ENCODE measurements around the gene KIF15. TPM values are rescaled to one million over a fixed set of nuclear protein-coding genes. Genes with fewer than 3 reads are reported as not detected.
"Not testable (repeated sequence)": the region's sequence is repeated elsewhere in the genome, so short reads cannot be mapped to it uniquely, and the experiment has no call there.

The KIF15 gene, protein sequence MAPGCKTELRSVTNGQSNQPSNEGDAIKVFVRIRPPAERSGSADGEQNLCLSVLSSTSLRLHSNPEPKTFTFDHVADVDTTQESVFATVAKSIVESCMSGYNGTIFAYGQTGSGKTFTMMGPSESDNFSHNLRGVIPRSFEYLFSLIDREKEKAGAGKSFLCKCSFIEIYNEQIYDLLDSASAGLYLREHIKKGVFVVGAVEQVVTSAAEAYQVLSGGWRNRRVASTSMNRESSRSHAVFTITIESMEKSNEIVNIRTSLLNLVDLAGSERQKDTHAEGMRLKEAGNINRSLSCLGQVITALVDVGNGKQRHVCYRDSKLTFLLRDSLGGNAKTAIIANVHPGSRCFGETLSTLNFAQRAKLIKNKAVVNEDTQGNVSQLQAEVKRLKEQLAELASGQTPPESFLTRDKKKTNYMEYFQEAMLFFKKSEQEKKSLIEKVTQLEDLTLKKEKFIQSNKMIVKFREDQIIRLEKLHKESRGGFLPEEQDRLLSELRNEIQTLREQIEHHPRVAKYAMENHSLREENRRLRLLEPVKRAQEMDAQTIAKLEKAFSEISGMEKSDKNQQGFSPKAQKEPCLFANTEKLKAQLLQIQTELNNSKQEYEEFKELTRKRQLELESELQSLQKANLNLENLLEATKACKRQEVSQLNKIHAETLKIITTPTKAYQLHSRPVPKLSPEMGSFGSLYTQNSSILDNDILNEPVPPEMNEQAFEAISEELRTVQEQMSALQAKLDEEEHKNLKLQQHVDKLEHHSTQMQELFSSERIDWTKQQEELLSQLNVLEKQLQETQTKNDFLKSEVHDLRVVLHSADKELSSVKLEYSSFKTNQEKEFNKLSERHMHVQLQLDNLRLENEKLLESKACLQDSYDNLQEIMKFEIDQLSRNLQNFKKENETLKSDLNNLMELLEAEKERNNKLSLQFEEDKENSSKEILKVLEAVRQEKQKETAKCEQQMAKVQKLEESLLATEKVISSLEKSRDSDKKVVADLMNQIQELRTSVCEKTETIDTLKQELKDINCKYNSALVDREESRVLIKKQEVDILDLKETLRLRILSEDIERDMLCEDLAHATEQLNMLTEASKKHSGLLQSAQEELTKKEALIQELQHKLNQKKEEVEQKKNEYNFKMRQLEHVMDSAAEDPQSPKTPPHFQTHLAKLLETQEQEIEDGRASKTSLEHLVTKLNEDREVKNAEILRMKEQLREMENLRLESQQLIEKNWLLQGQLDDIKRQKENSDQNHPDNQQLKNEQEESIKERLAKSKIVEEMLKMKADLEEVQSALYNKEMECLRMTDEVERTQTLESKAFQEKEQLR (N-terminal part only)
- total RNA-seq = 9.5 TPM

DNA sequence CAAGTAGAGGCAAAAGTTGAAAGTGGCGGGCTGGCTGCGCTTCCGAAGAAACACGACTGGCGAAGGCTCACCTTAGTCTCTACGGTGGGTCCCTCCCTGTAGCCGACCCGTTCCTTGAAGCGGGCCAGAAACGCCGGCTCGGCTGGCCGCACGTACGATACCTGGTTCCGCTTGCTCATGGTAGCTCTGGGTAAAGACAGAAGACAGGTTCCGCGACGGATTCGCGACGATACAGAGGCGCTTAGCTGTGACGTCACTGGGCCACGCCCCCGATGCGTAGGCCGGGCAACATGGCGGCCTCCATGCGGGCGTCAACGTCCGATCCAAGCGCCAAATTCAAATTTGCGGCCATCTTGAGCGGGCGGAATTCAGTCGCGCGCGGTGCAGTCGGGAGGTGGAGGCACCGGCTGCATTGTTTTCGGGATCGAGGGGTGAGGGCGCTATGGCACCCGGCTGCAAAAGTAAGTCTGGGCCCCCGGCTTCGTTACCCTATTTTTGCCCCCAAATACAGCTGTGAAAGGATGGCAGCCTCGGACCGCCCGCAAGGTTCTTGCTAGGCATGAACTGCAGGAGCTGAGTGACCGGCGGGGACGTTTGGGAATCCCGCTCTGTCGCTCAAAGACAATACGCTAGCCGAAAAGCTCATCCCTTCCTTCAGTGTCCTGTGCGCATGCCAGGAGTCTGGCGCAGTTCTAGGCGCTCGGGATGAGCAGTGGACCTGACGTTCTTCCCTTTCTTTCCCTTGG lies at the start of gene KIF15, which contains the start of gene KIAA1143:
Gene KIF15, plus strand, starts transcription at position 371 of the 746 bp plus-strand sequence. Its CDS starts 72 bp downstream, at position 443.
Gene KIAA1143, minus strand, starts transcription at position 196 of the 746 bp plus-strand sequence. Its CDS starts 17 bp downstream, at position 179.
- DNase-seq = peak; percentile 92

DNA sequence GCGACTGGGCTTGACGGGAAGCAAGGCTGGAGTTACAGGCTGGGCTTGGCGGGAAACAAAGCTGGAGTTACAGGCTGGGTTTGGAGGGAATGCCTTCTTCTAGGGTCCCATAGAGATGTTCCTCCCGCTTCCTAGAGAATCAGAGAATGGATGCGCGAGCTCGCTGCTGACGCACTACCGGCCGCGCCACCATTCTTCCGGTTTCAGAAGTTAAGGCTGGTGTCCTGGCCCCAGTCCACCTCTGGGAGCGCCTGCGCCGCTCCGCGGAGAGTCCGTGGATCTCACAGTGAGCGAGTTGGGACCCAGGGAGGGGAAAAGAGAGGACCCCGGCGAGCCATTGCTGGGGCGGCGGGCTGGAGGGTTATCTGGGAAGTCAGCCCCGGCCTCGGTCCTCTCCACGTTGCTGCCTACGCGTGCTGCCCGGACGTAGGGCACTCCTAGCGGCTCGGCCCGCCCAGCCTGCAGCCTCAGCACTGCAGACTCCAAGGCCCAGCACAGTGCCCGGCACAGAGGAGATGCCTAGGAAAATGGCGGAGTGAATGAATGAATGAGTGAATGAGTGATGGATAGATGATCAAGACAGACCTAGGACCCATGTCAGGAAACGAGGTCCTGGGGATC lies 49.0 kb upstream of the KIF15 start, which contains the start of gene ZNF502:
Gene ZNF502, plus strand, starts transcription at position 206 of the 621 bp plus-strand sequence. CDS start 7,602 bp downstream, outside the sequence.
- DNase-seq = peak; percentile 91

DNA sequence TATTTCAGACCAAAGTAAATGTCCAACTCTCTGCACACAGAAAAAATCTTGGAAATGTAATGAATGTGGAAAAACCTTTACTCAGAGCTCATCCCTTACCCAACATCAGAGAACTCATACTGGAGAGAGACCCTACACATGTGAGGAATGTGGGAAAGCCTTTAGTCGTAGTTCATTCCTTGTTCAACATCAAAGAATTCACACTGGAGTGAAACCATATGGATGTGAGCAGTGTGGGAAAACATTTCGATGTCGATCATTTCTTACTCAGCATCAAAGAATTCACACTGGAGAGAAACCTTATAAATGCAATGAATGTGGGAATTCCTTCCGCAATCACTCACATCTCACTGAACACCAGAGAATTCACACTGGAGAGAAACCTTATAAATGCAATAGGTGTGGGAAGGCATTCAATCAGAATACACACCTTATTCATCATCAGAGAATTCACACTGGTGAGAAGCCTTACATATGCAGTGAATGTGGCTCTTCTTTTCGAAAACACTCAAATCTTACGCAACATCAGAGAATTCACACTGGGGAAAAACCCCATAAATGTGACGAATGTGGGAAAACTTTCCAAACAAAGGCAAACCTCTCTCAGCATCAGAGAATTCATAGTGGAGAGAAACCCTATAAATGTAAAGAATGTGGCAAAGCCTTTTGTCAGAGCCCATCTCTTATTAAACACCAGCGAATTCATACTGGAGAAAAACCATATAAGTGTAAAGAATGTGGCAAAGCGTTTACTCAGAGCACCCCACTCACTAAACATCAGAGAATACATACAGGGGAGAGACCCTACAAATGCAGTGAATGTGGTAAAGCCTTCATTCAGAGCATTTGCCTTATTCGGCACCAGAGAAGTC lies 40.1 kb upstream of the KIF15 start:
- DNase-seq = no peak

DNA sequence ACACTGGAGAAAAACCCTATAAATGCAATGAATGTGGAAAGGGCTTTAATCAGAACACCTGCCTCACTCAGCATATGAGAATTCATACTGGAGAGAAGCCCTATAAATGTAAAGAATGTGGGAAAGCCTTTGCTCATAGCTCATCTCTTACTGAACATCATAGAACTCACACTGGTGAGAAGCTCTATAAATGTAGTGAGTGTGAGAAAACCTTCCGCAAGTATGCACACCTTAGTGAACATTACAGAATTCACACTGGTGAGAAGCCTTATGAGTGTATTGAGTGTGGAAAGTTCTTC lies 39.5 kb upstream of the KIF15 start:
- DNase-seq = no peak

DNA sequence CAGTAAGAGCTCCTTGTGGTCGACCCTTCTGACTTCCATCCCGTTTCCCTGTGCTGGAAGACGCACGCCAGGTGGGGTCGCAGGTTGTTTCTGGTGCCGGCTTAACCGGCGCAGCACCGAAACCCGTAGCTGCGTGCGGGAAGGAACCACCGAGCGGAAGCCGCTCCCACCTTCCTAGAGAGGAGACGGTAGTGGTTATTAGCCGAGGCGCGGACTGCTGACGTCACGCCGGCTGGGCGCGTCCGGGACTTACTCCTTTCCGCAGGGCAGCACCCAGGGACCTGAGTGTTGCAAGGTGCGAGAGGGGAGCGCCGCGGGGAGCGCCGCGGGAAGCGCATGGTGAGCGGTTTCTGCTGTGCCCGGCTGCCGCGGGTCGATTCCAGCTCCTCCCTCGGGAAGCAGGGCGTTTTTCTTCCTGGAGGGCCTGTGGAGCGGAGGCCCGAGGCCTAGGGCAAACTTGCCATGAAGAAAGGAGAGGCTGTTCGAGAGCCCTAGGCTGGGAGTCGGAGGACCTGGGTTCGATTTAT lies 32.1 kb upstream of the KIF15 start, which contains the start of gene ZNF501:
Gene ZNF501, plus strand, starts transcription at position 252 of the 527 bp plus-strand sequence. CDS start 4,787 bp downstream, outside the sequence.
- DNase-seq = peak; percentile 87

DNA sequence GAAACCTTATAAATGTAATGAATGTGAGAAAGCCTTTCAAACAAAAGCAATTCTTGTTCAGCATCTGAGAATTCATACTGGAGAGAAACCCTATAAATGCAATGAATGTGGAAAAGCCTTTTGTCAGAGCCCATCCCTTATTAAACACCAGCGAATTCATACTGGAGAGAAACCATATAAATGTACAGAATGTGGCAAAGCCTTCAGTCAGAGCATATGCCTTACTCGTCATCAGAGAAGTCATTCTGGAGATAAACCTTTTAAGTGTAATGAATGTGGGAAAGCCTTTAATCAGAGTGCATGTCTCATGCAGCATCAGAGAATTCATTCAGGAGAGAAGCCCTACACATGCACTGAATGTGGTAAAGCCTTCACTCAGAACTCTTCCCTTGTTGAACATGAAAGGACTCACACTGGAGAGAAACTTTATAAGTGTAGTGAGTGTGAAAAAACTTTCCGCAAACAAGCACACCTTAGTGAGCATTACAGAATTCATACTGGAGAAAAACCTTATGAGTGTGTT lies 26.9 kb upstream of the KIF15 start:
- no peak for DNase-seq

DNA sequence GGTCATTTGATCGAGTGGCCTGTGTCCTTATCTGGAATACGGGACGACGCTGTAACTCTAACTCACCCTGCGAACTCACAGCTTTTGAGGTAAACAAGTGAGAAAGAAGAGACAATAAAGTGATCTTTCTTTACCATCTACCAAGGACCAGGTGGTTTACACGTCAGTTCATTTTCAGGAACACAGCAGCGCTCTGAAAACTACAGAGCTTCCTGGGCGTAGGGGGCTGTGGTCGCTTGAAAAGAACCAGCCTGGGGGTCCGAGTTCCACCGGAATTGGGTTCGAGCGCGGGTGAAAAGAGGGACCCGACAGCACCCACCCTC lies 532 bp upstream of the KIF15 start:
- DNase-seq = no peak

DNA sequence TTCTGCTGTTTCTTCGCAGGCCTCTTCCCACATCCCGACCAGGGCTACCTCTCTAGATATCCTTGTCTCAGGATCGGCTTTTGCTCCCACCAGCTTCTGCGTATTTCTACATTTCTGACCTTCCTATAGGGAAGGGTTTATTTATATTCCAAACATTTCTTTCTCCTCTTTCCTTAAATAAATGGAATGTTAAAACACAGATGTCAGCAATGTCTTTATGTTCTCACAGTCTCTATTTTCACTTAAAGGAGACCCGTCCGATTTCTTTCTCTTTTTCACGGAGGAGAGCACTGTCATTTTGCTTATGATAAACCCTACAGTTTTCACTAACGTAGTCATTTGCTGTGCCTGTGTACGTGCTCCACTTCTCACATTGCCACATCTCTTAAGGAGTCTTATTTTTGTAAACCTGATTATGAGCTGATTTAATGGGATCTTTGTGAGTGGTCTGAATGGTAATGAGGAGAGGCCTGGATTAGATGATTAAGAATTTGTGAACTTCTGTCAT lies 630 bp downstream of the KIF15 start:
- no peak for DNase-seq

DNA sequence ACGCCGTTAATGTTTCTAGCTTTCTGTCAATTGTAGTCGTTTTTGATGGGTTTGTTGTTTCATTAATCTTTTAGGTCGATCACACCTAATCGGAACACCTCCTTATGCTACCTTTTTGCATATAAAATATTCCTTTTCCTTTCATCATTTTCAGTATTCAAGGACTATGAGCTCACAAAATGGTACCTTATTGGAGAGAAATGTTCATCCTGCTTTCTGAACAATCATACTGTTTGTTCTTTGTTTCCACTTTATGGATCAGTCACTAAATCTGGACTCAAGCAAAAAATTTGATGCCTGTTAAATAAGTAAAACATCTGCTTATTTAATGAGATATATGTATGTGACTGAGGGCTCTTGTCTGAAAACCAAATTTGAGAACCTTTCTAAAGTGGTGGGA lies 1.1 kb downstream of the KIF15 start:
- no peak for DNase-seq

DNA sequence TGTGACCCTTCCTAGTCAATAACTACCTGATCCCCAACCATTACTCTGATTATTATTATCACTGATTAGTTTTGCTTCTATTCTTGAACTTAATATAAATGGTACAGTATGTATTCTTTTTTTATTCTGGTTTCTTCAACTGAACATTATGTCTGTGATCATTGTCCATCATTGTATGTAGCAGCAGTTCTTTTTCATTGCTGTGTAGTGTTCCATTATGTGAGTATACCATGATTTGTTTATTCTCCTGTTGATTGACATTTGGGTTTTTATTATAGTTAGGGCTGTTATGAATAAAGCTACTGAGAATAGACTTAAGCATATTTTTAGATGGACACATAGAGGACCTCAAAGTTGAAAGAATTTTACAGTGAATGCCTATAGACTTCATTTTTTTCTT lies 2.7 kb downstream of the KIF15 start:
- DNase-seq = no peak

DNA sequence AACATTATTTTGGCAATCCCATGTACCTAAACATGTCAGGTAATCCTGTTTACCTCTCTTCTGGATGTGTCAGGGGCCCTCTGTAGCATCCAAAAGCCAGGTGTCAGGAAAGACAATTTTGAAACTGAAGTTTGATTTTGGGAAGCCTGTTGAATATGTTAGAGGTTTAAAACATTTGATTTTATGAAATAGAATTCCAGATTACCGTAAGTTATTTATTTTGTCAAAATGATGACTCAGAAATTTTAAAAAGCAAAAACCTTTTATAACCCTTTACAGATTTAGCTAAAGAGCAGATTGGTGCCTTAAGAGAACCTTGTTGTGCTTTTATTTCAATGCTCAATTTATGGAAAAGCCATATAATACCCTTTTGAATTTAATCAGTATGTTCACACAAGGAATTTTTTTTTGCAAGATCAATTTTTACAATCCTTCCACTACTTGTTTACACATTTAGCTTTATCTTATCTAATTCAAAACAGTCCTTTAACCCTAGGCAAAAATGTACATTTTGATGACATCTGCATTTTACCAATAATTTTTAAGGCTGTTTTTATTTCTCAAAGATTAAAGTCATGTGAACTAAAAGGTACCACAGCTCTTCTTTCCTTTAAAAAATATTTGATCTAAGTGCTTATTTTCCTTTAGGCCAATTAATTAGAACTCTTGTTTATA lies 10.0 kb downstream of the KIF15 start:
- no peak for DNase-seq

DNA sequence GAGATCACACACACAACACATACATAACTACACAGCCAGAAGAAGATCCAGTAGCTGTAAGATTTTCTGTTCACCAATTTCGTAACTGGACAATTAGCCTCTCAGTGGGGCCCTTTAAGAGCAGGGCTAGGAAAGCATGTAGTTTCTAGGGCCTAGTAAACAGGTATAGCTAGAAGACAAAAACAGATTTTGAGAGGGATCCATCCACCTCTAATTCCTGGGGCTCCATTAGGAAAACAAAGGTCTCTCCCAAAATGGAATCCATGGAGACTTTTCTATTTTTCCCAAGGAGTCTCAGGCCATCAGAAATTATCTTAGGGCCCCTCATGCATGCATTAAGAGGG lies 10.5 kb downstream of the KIF15 start:
- no peak for DNase-seq

DNA sequence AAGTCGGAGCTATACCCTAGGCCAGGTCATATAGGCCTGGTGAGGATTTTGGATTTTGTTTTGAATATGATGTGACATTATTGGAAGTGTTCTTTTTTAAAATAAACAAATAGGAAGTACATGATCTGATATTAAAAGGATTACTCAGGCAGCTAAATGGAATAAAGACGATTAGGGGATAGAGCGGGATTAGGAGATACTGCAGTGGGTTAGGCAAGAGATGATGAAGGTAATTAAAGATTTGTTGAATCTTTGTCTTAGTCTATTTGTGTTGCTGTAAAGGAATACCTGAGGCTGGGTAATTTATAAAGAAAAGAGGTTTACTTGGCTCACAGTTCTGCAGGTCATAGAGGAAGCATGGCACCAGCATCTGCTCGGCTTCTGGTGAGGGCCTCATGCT lies 21.3 kb downstream of the KIF15 start:
- no peak for DNase-seq

DNA sequence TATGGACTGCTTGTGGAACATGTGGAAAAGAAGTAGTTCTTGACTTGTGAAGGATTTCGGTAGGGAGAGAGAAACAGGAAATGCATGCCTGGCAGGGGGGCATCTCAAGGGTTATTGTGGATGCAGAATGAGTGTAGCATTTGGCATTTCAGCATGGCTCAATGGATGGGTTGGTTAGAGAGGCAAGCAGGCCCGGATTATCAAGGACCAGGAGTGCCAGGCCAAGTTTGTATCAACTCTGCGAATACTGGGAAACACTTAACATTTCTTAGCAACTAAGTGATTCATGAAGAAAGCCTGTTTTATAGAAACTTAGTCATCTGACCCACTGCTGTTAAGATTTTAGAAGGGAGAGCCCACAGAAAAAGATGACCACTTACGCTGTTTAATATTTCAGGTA lies 33.6 kb downstream of the KIF15 start:
- no peak for DNase-seq

DNA sequence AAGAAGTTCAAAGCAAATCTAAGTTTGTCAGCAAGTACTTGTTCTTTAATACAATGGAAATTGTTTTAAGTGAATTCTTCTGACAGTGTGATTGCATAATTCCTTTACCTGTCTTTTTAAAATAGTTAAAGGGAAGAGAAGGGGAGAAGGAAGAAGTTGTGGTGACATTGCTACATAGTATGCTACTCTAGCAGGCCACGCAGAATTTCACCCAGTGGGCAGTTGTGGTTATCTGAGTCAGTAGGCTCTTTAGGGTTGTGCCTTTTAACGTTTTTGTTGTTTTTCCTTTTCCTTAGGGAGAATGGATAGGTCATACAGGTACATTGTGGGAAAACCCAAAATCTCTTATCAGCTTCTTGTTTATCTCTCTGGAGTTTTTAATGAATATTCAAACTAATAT lies 40.4 kb downstream of the KIF15 start:
- DNase-seq = no peak

DNA sequence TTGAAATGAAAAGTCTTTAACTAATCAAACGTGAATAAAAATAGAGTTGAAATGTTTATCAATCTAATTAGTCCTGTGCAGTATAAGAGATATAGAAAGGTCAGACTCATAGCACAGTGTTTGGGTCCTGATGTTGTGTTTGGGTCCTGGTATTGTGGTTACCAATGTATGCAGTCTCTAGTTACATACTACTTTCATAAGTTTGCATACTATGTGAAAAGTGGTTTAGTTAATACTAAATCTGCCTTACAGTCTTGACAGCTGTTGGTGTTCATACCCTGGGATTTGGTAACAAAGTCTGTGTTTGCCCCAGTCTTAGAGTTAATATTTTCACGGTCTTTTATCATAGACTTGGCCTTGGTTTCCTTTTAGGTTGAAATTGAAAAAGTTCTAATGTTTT lies 41.7 kb downstream of the KIF15 start:
- DNase-seq = no peak

DNA sequence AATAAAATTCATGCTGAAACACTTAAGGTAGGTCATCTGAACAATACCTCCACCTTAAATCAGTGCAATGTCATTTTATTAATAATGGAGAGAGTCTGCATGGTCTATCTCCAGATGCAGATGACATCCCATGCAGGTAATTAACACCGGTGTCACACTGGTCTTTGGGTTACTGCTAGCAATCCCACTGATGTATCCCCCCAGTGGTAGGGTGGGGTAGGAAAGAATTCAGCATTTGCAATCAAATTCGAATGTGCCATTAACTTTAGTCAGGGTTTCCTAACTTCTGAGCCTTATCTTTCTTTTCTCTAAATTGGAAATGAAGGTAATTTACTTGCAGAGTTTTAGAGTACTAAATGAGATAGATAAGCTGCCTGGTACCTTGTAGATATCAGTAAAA lies 44.4 kb downstream of the KIF15 start:
- no peak for DNase-seq

DNA sequence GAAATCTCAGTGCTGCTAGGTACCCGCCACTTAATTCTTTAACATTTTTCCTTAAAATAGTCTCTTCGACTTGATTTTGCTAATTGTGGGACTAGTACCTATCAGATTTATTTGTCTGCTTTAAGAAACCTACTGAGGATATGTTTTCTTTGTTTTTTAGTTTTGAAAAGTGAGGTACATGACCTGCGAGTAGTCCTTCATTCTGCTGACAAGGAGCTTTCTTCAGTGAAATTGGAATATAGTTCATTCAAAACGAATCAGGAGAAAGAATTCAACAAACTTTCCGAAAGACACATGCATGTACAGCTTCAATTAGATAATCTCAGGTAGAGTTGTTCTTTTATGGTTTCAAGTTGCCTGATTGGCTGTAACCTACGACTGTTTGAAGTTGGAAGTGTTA lies 53.2 kb downstream of the KIF15 start:
- no peak for DNase-seq

DNA sequence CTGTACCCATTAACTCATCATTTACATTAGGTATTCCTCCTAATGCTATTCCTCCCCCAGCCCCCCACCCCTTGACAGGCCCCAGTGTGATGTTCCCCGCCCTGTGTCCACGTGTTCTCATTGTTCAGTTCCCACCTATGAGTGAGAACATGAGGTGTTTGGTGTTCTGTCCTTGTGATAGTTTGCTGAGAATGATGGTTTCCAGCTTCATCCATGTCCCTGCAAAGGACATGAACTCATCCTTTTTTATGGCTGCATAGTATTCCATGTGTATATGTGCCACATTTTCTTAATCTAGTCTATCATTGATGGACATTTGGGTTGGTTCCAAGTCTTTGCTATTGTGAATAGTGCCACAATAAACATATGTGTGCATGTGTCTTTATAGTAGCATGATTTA lies 54.7 kb downstream of the KIF15 start:
- DNase-seq = not testable (repeated sequence)
